ENCODE measurements around the gene PTPRD.

Gene PTPRD

DNA sequence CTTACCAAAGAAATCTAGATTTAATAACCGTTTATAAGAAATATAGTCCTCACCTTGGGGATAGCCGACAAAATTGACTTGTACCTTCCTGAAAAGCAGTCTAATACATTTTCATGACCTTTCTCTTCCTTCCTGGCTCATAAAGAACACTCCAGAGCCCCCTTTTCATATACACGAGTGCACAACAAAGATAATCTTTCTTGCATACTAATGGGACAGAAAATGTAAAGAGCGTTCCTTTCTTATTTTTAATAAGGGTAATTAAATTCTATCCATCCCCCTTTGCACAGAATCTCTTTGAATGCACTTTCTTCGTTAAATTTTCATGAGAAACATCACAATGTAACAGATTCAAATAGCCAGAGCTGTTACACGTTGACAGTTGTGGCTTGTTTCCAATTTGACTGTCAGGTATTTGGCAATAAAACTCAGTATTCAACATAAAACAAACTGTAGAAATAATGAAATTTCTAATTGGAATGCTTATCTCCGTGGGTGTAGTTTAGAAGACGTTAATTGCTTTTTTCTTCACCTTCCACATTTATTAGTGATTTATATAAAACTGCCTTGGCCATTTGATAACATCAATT lies 2080.9 kb downstream of the PTPRD start:
- DNase-seq (ENCODE audit: low read depth in 2 of 2): no peak

DNA sequence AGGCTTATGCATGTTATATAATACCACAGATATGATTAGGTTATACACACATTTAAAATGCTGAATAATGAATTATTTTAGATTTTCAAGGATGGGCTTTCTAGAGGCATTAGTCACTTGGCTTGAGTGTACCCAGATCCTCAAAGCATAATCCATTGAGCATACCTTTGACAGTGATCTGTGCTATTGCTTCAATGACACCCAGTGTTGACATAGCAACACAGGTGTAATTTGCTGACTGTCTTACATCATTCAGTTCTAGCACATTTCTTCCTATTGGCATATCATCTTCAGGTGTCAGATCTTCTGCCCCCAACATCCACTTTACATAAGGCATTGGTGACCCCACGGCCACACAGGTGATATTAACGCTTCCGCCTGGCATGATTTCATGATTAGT lies 2091.7 kb downstream of the PTPRD start:
- no peak for DNase-seq (ENCODE audit: low read depth in 2 of 2)

DNA sequence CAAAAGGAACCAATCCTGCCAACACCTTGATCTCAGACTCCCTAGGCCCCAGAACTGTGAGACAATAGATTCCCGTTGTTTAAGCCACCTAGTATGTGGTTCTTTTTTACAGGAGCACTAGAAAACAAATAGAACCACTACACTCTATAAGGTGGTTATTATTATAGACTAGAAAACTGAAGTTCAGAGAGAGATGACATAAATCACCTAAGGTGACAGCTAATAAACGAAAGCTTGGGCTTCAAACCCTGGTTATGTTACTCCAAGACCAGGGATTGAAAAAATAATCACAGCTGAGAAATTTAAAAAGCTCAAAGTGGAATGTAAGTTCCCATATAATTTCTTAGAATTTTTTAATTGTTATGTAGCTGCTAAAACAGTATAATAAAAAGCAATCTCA lies 2097.1 kb downstream of the PTPRD start:
- DNase-seq (ENCODE audit: low read depth in 2 of 2): no peak

DNA sequence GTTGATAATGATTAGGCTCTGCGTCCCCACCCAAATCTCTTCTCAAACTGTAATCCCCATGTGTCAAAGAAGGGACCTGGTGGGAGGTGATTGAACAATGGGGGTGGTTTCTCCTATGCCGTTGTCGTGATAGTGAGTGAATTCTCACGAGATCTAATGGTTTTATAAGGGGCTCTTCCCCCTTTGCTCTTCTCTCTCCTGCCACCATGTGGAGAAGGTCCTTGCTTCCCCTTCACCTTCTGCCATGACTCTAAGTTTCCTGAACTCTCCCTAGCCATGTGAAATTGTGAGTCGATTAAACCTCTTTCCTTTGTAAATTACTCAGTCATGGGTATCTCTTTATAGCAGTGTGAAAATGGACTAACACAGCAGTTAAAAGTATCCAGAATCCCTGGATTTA lies 2098.0 kb downstream of the PTPRD start:
- no peak for DNase-seq (ENCODE audit: low read depth in 2 of 2)

DNA sequence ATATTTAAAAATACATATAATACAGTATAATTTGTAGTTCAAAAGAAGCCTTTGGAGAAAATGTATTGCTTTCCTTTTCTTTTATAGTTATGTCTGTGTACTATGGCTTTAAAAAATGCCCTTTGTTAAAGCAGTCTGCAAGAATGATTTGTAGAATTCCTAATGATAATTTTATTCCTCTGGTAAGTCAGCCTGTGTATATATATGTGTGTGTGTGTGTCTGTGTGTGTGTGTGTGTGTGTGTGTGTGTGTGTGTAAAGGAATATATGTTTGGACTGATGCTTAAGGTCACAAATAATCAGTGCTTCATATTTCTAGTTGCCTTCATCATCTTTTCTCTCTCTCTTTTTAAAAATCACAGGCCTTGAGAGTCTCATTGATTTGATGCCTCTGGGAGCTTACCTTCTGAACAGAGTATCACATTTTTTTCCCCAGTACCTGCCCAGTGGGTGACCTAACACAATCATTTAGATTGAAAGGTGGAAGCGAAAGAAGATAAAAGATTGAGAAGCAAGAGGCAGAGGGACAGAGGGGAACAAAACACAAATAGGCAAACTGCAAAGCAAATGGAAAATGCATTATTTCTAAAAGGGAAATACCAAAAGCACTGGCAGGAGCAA lies 2104.0 kb downstream of the PTPRD start:
- DNase-seq (ENCODE audit: low read depth in 2 of 2): no peak

DNA sequence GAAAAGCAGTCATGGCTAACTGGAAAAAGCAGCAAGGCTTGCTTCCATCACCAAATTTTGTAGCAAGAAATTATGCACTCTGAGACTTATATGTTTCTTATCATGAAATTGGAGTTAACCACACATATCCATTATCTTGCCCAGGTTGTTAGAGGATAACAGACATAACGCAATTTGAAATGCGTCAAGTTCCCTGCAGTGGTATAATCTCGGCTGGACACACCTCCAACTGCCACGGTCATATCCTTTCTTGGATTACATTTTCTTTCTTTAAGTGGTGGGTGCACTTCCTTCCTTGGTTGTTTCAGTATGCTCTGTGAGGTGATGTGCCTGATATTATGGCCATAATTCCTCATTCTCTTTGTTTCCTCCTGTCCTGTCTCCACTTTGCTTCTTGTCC lies 2118.2 kb downstream of the PTPRD start:
- DNase-seq (ENCODE audit: low read depth in 2 of 2): no peak

DNA sequence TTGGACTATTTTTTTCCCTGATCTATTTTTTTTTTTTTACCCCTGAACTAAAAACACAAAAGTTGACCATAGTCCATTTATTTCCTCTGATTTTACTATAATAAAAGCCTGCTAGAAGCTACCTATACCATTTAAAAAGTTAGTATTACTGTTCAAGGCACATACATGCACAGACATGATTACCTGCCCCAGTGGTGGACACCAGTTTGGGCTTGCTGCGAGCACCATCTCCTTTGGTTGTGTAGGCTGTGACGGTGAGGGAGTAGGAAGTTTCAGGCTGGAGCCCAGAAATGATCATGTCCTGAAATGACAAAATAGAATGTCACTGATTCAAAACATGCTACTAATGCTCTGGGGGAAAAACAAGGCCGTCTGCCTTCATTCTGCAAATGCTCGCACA lies 2120.1 kb downstream of the PTPRD start:
- no peak for DNase-seq (ENCODE audit: low read depth in 2 of 2)

DNA sequence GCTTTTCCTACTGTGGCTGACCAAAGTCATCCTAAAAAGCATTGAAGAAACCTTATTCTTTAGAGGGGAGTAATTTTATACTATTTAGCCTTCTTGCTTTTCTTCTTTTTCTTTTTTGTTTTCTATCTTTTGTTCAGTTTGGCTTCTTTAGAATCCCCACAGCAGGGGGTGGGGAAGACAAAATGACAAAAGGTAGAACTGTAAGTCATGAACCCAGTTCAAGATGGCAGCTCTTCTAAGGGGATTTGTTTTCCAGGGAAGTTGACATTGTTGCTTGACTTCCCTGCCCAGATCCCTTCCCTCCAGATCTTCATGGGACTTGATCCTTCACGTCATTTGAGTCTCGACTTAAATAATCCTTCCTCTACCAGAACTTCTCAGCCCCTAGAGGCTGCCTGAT lies 2120.8 kb downstream of the PTPRD start:
- no peak for DNase-seq (ENCODE audit: low read depth in 2 of 2)

DNA sequence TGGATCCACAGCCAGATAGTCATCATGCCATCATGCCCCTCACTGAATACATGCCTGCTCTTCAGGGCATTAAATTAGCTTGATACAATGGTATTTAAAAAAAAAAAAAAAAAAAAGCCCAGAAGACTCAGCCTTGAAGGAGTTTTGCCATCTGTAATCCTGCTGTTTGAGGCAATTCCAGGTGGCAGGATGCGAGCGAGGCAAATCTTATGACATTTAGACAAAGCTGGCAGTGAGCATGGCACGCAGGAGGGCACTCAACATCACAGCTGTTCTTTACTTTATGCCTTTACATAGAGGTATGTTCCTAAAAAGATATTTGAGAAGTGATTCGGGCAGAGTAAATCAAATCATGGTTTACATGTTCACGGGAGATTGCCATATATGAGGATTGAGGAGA lies 2121.2 kb downstream of the PTPRD start:
- DNase-seq (ENCODE audit: low read depth in 2 of 2): no peak

DNA sequence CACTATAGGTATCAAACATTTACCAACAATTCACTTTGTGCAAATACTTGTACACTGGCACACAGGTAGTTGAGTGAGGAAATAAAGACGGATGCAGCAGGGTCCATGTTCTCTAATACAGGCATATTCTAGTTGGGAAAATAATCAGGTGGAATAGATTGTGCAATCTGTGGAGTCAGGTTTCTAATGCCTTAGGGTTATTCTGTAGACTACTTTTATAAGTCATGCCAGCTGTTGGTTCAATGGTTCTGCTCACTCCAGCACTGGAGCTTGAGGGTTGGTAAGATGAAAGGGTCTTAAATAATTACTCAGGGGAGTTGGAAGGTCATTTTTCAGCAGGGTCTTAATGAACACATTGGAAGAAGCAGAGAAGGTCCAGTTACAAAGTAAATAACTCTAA lies 2123.0 kb downstream of the PTPRD start:
- DNase-seq (ENCODE audit: low read depth in 2 of 2): no peak

DNA sequence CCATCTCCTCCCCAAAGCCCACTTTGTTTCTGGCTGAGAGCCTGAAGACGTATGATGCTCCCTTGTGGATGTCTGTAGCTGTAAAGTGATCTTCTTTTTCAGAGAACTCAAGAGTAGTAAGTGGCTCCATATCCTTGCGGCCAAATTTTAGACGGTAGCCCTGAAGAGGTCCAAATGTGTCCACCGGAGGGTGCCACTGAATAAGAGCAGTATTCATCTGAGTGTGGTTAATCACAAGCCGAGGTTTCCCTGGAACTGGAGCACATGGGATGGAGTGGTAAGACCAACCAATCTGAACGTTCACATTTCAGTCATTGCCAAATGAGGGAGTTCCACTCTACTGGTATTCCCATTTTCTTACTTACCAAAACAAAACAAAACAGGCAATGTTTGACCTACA lies 2126.7 kb downstream of the PTPRD start:
- DNase-seq (ENCODE audit: low read depth in 2 of 2): no peak

DNA sequence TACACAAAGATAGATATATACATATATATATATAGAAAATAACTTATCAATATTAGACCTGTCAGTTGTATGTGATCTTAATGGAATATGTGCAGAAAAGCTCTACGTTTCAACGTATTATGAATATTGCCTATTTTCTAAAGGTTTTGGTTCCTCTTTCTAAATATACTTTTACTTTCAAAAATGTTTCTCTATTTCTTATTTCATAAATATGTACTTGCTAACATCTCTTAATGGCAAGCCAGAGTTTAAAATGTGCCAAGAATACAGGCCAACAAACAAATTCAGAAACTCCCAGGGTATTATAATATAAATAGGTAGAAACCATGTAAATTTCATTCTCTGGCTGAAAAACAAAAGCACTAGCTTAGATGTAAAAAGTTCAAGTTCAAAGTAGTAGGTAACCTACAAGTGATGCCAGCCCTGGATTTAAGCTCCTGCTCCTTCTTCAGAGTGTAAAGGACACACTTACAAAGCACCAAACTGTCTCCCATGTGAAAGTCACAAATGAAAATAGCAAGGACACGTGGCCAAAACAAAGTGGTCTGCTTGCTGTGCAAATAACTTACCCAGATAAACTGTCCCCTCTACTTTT lies 2128.1 kb downstream of the PTPRD start:
- DNase-seq (ENCODE audit: low read depth in 2 of 2): no peak

DNA sequence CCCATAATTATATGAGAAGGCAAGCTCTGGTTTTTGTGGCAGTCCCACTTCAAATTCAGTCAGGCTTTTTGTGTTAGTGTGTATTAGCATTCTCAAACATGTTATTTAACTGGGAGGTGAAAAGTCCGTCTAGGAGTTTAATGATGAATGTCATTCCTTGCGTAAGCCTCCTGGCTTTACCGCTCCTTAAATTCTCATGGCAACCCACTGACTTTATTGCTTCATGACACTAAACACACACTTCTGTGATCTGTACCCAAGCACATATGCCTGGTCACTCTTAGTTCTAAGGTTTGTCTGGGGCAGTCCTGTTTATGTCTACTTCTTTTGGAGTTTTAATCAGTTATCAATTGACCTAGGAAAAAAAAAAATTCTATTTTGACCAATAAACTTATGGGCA lies 2135.4 kb downstream of the PTPRD start:
- DNase-seq (ENCODE audit: low read depth in 2 of 2): no peak

DNA sequence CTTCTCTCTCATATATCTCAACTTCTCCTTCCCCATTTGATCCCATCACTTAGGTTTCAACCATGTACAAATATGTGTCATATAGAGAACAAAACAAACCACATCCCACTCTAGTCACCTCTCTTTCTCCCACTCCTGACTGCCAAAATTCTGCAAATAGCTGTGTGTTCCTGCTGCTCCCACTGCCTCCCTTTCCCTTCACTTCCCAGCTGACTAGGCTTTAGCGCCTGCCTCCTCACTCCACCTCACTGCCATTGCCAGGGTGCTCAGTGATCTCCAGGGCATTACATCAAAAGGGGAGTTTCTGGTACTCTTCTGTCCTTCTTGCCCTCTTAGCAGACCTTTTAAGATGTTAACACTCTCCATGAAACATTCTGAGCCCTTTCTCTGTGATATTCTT lies 2137.9 kb downstream of the PTPRD start:
- DNase-seq (ENCODE audit: low read depth in 2 of 2): no peak

DNA sequence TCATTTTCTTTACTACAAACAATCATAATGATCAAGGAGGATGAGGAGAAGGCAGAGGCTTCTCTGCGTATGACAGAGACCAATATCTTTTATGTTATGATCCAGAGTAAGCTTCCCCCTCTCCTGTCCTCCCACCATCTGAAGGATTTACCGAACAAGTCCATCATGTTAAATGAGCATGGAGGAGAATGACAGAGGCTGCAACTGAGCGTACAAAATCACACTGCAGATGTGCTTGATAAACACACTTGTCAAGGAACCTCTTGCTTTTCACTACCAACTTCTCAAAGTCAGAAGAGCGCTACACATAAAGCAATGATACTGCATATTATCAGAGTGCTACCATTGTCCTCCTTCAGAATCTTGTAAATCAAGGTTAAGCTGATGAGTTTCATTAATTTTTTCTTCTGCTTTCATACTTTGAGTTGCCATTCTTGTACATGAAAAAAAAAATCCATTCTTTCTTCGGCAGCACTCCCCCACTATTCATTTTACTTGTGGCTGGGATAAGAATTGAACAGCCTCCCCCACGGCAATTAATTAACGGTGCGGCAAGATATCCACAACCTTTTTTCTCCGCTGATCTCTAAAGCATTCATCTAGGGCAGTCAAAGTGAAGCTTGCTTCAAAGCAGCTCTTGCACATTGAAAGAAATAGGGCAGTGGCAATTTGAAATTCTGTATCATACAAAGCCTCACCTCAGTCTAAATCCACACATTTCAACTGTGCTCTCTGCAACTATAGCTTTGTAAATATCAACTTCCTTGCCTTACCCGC lies 2139.4 kb downstream of the PTPRD start:
- DNase-seq (ENCODE audit: low read depth in 2 of 2): no peak

DNA sequence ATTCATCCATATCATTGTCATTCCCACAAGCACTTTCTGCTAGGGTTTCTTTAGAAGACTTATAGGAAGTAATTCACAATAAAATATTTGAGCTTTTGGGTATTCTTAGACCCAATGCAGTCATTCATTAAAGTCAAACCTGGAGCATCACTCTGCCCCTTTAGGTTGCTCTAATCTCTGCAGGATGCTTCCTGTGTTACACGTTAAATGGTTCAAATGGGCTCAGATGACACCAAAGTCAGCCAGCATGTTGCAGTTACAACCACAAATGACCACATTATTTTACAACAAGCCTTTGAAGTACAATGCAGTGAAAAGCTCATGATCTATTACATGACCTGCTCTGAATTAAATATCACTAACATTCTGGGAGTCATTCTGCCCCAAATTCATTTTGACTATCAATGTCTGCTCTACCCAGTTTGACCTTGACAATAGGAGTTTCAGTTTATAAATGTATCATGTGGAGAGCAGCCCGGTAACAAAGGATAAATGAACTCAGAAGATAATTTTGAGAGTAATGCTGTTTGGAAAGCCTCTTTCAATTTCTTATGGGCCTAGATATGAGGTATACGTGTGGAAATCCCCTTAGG lies 2144.7 kb downstream of the PTPRD start:
- DNase-seq (ENCODE audit: low read depth in 2 of 2): no peak

DNA sequence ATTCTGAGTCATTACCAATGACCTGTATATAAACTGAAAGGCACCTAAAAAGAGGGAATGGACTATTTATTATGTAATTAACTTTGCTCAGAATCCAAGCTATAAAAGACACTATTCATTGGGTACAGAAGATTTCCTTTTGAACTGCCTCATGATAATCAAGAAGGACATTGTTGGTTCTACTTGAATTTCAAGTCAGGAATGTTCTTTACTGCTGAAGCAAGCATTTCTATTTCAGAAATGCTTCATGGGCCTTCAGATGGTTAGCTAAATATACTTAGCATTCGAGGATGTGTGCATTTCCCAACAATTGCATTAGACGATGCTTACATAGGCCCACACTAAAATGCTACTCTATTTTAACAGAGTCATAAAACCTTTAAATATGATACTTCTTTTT lies 2155.0 kb downstream of the PTPRD start:
- DNase-seq (ENCODE audit: low read depth in 2 of 2): no peak

DNA sequence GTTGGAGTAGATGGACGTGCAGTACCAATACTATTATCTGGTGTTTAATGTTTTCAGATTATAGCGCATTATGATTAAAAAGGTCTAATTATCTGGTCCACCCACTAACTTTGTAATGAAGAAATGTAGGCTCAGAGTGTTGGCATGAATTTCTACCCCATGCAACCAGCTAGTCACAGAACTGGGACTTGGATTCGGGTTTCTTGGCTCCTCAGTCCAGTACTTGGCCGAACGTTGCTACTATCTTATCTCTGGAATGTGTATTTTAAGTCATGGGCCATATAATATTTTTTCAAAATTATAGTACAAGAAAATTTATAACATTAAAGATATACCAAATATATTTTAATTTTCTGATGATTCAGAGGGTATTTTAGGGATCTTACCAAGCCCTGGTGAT lies 2155.7 kb downstream of the PTPRD start:
- no peak for DNase-seq (ENCODE audit: low read depth in 2 of 2)

DNA sequence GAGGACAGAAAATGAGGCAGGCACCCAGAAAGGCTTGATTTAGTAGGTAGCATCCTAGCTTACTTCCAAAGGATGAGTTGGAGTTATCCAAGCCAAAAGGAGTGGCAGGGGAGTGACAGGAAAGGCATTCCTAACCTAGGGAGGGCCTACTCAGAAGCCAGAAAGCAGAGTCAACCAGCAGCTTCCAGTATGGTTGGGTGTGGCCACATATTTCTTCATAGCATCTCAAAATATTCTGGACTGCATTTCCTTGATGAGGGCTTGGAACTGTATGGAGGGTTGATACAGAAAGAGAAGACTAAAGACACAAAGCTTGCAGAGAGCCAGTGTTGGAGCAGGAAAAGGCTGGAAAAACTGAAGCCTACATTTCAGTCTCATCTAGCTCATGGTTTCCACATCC lies 2156.5 kb downstream of the PTPRD start:
- no peak for DNase-seq (ENCODE audit: low read depth in 2 of 2)

DNA sequence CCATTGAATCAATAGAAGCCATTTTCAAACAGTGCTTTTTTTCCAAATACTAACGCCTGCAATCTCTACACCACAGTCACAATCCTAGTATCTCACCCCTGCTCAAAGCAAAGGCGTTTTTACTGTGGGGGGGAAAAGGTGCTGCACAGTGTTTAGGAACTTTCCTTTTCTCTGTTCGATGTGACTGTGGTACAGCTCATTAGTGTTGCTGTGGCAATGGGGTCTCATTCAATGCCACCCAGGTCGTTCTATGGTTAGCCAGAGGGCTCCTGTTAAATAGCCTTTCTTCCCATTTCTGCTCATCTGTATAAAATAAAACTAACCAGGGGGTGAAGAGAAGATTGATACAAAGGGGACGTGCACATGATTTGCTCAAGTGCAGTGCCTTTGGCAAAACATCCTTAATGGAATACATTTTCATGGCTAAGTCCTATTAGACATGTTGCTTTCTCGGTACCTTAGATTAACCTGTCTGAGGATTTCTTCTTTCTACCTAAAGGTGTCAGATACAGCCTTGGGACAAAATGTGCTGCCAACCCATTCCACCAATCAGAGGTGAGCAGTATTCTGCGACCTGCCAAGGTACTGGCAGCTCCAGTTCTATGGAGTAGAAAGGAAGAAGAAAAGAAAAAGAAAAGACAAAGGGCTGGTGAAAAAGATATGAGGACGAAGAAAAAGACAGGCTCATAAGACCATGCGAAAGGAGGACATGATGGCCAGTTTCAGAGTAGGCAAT lies 2161.8 kb downstream of the PTPRD start:
- no peak for DNase-seq (ENCODE audit: low read depth in 2 of 2)

DNA sequence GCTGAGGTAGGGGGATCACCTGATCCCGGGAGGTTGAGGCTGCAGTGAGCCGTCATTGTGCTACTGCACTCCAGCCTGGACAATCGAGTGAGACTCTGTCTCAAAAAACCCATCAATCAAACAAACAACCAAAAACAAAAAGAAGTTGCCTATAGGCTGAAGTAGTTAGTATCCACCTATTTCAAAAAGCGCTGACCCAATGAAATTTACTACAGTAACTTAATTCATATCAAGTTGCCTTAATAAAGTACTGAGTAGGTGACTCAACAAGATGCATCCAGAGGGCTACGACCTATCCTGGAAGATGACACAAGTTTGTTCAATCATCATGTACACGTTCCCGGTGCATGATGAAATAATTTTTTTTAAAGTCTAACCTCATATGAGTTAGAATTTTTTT lies 2164.6 kb downstream of the PTPRD start:
- no peak for DNase-seq (ENCODE audit: low read depth in 2 of 2)

DNA sequence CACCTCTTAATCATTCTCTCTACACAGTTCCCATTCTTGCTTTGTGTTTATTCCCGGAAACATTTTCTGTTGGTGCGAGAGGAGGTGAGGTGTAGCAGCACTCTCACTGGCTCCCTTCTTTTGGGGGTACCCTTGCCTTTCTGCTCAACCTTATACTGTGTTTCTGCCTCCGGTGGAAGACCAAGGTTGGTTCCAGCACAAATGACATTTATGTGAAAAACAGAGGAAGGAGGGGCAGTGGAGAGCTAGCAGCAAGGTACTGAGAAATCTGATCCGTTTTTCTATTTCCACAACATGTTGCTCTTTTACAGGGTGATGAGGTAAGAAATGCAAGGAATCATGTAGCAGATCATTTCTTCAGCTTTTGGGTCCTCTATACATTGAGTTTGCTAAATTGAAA lies 2165.2 kb downstream of the PTPRD start:
- no peak for DNase-seq (ENCODE audit: low read depth in 2 of 2)

All from activated CD8-positive, alpha-beta memory T cell treated with anti-CD3 and anti-CD28 coated beads for 4 hours (primary cell).